PFSK-1 (cell line): ENCODE measurements around the gene IL17D.

Source experiments
- FOXP2 ChIP-seq: optimal IDR thresholded peaks from 2 replicates; pipeline ENCODE3; 2011; ENCODE audit warnings: borderline replicate concordance, control low read depth, inconsistent platforms; ENCODE audit not compliant: insufficient read depth; ENCODE audit errors: extremely low read length, extremely low read depth
- POLR2AphosphoS5 ChIP-seq: IDR thresholded peaks from 2 replicates; pipeline ENCODE4 v1.6.1; 2012; ENCODE audit warnings: low read depth, mild to moderate bottlenecking, control low read depth, low read length, moderate library complexity
- SIN3A ChIP-seq: IDR thresholded peaks from 2 replicates; pipeline ENCODE4 v1.6.1; 2012; ENCODE audit warnings: mild to moderate bottlenecking, low read length, moderate library complexity, borderline replicate concordance; ENCODE audit not compliant: insufficient read depth
- TAF1 ChIP-seq: IDR thresholded peaks from 2 replicates; pipeline ENCODE4 v1.6.1; 2012; ENCODE audit warnings: low read length, control low read depth, borderline replicate concordance; ENCODE audit not compliant: insufficient read depth
- TF ChIP-seq, protein P1 (sequence below), 2 experiments: IDR thresholded peaks; 2 replicates each; pipeline versions ENCODE4 v1.6.1 to v1.8.0; 2011 to 2012; ENCODE audit warnings: low read depth in 2 of 2, low read length in 2 of 2, control low read depth in 1 of 2, inconsistent platforms in 1 of 2, mild to moderate bottlenecking in 1 of 2, moderate library complexity in 1 of 2; ENCODE audit not compliant: insufficient read depth in 1 of 2

DNA sequence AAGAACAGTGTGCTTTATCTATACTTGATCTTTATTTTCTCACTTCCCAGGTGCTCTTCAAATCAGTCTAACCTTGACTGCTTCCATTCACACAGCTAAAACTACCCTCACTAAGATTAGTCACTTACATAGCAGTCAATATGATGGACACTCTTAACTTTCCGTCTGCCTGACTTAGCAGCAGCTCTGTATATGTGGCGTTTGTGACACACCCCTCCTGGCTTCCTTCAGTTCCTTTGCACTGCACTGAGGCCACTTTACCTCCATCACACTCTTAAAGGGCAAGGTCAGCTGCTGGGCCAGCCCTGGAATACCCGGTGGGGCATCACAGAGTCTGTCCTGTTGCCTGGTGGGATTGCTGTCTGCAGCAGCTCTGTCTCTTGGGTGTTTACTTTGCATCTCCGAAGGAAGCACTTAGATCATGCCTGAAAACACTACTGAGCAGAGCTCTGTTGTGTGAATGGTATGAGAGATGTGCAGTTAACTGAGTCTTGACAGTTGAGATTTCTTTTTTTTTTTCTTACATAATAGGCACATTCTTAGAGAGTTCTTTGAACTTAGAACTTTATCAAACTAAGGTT lies 35.6 kb upstream of the IL17D start:
- TF ChIP-seq SIN3A (no peak), TAF1 (no peak), POLR2AphosphoS5 (no peak), FOXP2 (no peak)
- TF ChIP-seq, protein P1, sequence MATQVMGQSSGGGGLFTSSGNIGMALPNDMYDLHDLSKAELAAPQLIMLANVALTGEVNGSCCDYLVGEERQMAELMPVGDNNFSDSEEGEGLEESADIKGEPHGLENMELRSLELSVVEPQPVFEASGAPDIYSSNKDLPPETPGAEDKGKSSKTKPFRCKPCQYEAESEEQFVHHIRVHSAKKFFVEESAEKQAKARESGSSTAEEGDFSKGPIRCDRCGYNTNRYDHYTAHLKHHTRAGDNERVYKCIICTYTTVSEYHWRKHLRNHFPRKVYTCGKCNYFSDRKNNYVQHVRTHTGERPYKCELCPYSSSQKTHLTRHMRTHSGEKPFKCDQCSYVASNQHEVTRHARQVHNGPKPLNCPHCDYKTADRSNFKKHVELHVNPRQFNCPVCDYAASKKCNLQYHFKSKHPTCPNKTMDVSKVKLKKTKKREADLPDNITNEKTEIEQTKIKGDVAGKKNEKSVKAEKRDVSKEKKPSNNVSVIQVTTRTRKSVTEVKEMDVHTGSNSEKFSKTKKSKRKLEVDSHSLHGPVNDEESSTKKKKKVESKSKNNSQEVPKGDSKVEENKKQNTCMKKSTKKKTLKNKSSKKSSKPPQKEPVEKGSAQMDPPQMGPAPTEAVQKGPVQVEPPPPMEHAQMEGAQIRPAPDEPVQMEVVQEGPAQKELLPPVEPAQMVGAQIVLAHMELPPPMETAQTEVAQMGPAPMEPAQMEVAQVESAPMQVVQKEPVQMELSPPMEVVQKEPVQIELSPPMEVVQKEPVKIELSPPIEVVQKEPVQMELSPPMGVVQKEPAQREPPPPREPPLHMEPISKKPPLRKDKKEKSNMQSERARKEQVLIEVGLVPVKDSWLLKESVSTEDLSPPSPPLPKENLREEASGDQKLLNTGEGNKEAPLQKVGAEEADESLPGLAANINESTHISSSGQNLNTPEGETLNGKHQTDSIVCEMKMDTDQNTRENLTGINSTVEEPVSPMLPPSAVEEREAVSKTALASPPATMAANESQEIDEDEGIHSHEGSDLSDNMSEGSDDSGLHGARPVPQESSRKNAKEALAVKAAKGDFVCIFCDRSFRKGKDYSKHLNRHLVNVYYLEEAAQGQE (IDR thresholded peaks at IDR 0.05; ENCODE audit: insufficient read depth in 1 of 2, low read depth in 2 of 2, low read length in 2 of 2), result no peak
